NCI-H1436 (cell line): ENCODE measurements around the gene NEK1.

Source experiments
- DNase-seq: peaks from one replicate; lab custom pipeline; 2025; lab: John Stamatoyannopoulos, UW

The NEK1 gene

DNA sequence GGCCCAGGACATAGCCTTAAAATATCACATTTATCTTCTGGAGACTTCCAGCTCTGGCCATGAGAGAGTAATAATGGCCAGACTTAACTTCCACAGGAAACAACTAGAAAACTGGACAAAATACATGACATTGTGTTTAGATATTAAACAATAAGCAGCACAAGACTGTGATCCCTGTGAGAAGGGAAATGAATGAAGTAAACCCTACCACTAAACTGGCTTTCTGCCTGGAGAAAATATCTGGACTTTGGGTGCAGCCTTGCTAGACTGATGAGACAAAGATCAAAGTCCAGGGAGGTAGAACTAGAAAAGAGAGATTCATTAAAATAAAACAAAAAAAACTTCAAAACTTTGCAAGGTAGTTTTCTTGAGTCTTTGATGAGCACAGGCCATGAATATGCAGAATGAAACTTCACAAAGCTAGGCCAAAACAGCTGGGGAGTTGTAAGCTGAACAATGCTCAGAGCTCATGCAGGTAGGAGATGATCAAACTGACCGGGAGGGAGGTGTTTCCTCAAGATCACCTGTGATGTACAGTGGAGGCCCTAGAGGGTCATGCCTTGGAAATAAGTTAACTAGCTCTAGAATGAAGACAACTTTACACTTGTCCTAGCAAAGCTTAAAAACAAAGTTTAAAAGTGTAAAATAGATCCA, 194.6 kb downstream of the NEK1 start:
- DNase-seq, result no peak

DNA sequence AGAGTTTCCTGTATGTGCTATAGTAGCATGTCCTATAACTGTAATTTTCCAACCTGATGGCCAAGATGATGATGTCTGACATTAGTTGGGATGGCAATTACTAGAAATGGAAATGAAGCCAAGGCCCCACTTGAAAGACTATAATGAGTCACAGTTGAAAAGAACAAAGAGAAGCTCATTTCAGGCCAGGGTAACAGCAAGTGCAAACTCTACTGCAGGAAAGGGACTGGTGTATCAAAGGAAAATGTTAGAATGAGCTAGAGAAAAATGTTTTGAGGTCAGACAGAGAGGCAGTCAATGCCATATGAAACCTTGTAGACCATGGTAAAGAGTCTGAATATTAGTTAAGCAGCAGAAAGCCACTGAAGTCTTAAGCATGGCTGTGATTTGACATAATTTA, 195.4 kb downstream of the NEK1 start:
- peak; percentile 3 for DNase-seq

DNA sequence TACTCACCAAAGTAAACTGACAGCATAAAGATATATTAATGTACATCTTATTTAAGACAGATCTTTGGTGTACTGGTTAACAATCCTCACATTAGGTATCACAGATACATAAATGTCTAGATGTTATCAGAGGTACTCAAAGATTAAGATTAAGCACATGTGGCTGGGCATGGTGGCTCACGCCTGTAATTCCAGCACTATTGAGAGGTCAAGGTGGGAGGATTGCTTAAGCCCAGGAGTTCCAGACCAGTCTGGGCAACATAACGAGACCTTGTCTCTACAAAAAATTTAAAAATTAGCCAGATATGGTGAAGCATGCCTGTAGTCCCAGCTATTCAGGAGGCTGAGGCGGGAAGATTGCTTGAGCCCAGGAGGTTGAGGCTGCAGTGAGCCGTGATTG, 195.9 kb downstream of the NEK1 start:
- DNase-seq, result no peak

- no peak for DNase-seq
Measured at GRCh38 chr4:169414913-169415312, 197.5 kb downstream of the NEK1 start.

DNA sequence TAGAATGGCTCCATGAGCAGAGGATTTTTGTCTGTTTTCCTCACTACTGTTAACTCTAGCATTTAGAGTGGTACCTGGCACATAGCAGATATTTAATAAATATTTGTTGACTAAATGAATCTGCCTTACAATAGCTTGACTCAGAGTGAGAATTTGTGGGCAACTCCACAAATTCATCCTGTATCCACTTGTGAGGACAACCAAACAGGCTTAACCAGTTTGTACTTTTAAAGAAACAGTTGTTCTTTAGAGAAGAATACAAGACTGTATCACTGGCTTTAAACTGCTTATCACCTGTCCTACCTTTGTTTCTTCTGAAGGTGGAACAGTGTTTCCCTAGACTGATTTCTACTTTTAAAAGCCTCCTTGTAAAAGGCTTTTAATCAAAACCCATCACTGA, 200.3 kb downstream of the NEK1 start:
- DNase-seq, result no peak

DNA sequence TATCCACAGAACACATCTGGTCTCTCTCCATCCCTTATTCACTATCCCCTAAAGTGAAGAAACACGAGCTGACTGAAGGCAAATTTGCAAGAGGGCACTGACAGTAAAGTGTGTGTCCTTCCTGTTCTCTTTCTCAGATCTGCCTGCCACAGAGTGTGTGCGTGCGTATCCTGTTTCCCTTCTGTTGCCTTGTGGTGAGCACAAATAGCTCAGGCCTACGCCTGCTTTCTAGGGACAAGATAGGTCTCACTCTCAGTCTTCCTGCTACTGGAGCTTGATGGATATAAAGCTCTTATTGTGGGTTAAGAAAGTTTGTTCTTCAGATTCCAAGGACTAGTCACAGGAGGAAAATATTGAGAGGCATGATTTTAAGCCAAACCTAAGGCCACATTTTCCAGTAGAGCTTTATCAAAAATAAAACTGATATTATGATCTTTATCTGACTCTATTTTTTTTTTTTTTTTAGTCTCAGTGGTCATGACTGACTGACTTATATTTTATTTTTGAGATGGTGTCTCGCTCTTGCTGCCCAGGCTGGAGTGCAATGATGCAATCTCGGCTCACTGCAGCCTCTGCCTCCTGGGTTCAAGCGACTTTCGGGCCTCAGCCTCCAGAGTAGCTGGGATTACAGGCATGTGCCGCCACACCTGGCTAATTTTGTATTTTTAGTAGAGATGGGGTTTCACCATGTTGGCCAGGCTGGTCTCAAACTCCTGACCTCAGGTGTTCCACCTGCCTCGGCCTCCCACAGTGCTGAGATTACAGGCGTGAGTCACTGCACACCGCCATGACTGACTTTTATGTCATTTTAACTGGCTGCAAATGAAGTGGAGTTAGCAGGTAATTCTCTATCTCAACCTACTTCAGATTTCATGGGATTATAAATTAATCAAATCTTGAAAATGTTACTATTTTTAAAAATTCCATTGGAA, 201.3 kb downstream of the NEK1 start:
- no peak for DNase-seq

DNA sequence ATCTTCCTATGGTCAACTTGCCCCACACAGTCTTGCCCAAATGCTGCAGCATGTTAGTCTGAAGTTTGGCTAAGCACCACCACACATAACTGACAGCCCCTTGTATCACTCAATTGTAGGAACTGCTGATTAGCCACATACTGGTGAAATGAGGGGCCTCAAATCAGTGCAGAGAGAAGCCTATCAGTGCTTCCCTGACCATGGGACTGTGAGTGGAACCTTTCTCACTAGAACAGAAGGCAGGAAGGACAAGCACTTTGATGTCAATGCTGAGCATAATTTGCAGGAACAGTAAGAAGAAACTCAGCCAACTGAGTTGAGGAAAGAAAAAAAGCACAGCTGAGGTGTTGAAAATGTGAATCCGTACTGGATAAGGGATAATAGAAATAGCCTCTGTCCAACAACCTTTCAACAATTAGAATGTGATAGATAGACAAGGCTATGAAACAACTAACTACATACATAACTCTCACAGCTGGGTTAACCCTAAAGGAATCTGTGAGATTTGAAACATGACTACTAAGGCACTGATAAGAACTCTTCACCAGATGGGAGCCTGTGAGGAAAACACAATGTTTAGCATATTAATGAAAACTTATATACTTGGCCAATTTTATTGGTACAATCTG, 205.1 kb downstream of the NEK1 start:
- DNase-seq, result no peak

DNA sequence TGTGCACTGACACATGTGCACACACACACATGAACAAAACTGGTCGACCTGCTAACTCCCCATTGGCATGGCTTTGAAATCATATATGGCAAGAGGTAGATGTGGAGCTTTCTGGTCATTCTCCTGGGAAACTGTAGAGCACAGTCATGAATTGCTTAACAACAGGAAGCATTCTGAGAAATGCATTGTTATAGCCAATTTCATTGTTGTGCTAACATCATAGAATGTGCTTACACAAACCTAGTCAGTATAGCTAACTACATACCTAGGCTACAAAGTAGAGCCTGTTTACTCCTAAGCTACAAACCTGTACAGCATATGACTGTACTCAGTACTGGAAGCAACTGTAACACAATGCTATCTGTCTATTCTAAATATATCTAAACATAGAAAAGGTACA, 207.4 kb downstream of the NEK1 start:
- no peak for DNase-seq

DNA sequence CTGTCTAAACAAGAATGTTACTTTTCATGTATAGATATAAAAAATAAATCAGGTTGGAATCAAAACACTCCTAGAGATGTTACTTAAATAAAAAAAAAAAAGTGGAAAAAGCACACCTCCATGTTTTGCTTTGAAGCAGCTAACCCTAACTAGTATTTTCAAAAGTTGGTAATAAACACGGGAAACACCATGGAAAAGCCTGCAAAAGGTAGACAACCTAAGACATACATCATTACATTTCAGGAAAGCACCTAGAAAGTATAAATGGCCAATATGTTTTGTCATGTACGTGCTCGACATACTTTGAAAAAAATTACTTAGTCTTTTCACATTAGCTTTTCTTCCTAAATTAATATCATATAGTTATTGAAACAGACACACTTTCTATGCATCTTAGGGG, 211.6 kb downstream of the NEK1 start:
- DNase-seq, result no peak

DNA sequence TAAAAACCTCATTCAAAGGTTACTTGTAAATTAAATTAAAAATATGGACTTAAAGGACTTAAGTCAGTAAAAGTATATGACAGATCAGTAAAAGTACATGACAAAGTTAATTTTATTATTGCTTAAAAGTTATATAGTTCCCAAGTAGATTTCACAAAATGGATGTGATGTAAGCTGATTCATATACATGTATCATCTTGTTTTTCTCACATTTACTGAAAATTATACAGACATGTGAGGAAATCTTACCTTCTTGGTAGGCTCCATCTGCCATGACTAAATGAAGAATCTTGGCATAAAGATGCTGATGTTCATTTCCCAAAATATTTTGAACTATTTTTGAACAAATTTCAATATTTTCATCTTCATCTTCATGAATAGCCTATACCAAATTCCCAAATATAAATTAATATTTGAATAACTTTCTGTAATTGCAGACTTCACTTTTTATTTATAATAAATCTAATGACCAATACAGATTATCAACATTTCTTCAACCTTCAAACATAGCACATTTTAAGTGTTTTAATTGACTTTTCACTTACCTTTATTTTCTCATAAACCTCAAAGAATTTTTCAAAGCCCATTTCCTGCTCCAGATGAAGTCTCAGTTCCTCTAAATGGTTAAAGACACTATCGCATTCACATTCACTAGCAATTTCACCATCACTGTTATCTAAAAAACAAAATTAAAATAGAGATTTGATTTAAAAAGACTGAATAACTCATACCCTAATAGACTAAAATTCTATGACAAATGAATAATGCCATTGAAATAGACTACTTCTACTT, 212.2 kb downstream of the NEK1 start:
- DNase-seq, result no peak

GRCh38 chr4:169398316-169398715, 214.1 kb downstream of the NEK1 start:
- no peak for DNase-seq

DNA sequence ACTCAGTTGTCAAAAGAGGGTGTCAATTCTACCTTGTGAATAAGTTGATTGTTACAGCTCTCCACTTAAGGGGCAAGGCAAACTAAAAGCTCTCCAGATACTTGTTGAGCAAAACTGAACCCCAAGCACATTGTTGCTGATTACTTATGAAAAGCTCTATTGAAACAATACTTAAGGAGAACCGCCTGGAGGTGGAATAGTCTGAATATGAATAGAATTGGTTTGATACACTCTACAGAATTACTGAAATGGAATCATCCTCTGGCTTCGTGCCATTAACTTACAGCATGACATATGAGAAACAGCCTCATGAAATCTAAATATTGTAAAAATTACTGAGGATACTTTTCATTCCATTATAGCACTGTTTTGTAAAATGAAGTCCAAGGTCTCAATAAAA, 214.6 kb downstream of the NEK1 start:
- peak; percentile 59 for DNase-seq

- DNase-seq, result no peak
Measured at GRCh38 chr4:169385376-169385775, 227.0 kb downstream of the NEK1 start.

DNA sequence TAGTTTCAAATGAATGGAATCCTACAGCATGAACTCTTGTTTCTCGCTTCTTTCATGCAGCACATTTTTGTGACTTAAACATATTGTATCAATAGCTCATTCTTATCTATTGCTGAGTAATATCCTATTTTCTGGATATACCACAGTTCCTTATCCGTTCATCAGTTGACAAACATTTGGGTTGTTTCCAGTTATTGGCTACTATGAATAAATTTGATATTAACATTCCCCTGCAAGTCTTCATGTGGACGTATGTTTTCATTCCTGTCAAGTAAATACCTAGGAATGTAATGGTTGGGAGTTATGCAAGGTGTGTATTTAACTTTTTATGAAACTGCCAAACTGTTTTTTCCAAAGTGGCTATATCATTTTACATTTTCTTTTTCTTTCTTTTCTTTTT, 227.6 kb downstream of the NEK1 start:
- DNase-seq, result no peak

- DNase-seq, result no peak
Measured at GRCh38 chr4:169383724-169384123, 228.7 kb downstream of the NEK1 start.

GRCh38 chr4:169379688-169380087, 232.7 kb downstream of the NEK1 start:
- DNase-seq, result no peak

DNA sequence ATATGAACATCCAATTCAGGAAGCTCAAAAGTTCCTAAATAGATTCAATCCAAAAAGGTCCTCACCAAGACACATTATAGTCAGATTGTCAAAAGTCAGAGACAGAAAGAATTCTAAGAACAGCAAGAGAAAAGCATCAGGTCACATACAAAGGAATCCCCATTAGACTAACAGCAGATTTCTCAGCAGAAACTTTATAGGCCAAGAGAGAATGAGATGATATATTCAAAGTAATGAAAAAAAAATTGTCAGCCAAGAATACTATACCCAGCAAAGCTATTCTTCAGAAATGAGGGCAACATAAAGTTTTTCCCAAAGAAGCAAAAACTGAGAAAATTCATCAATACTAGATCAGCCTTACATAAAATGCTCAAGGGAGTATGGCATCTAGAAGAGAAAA, 235.0 kb downstream of the NEK1 start:
- no peak for DNase-seq

DNA sequence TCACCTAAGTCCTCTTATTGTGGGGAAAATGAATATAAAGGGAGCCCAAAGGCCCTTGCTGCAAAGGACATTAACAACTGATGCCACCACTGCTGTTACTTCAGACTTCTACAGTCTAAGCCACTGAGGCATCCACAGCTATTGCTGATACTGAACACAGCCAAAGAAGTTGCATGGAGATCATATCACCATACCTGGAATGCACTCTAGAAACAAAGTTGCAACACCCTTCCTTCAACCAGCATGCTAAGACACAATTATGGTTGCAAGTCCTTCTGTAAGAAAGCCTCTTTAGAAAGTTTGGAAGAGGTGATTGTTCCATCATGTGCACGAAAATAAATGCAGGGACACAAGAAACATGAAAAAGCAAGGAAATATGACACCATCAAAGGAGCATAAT, 236.0 kb downstream of the NEK1 start:
- no peak for DNase-seq

GRCh38 chr4:169372791-169373190, 239.6 kb downstream of the NEK1 start:
- no peak for DNase-seq

DNA sequence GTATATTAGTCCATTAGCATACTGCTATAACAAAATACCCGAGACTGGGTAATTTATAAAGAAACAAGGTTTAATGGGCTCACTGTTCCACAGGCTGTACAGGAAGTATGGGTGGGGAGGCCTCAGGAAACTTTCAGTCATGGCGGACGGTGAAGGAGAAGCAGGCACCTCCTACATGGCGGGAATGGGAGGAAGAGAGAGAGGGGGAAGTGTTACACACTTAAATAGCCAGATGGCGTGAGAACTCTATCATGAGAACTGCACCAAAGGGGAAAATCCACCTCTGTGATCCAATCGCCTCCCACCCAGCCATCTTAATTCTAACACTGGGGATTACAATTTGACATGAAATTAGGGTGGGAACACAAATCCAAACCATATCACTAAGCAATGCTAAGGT, 242.7 kb downstream of the NEK1 start:
- no peak for DNase-seq

DNA sequence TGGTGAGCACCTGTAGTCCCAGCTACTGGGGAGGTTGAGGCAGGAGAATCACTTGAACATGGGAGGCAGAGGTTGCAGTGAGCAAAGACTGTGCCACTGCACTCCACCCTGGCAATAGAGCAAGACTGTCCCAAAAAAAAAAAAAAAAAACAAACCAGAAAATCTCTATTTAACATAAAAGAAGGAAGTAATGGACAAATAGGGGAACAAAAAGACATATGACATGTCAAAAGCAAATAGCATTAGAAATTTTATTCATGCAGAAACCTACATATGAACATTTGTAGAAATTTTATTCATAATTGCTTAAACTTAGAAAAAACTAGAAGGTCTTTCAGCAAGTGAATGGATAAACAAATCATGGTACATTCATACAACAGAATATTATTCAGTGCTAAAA, 244.6 kb downstream of the NEK1 start:
- DNase-seq, result no peak

DNA sequence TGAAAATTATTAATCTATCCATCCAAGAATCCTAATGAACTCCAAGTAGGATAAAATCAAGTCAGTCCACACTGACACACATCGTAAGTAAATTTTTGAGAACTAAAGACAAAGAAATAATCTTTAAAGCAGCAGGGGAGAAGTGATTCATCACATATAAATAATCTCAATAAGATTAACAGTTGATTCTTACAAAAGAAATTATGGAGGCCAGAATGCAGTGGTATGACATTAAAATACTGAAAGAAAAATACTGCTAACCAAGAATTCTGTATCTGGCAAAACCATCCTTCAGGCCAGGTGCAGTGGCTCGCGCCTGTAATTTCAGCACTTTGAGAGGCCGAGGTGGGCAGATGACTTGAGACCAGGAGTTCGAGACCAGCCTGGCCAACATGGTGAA, 245.6 kb downstream of the NEK1 start:
- DNase-seq, result no peak
